Tongue (tissue), 2 donors: ENCODE data around the gene COL27A1. TPM values are rescaled to one million over a fixed set of nuclear protein-coding genes. Genes with fewer than 3 reads are reported as not detected.

ENCODE experiments used
- DNase-seq: peaks from one replicate; pipeline ENCODE4 v3.0.0-alpha.2; 2015
- total RNA-seq: library from RNA; depleted of rRNA; stranded (reverse); fragments of >200 nt; gene quantifications from one replicate; pipeline ENCODE4 v1.2.3, GENCODE V29; 2014

COL27A1 gene
- total RNA-seq, 1 donor from 2014 or later: 21.6 TPM

GRCh38 chr9:114149765-114150340 is 5.5 kb upstream of the COL27A1 start:
- DNase-seq: no peak

GRCh38 chr9:114150608-114151007 is 4.7 kb upstream of the COL27A1 start:
- DNase-seq: no peak

- no peak for DNase-seq
Observed at GRCh38 chr9:114151426-114151956, 3.8 kb upstream of the COL27A1 start.

- peak; percentile 81 for DNase-seq
Observed at GRCh38 chr9:114153761-114154599, 1.4 kb upstream of the COL27A1 start.

GRCh38 chr9:114154600-114155102 is 686 bp upstream of the COL27A1 start:
- DNase-seq: no peak

GRCh38 chr9:114155995-114156656 is 789 bp downstream of the COL27A1 start:
- no peak for DNase-seq

- peak; percentile 75 for DNase-seq
Observed at GRCh38 chr9:114156657-114157421, 1.5 kb downstream of the COL27A1 start.

GRCh38 chr9:114157516-114158176 is 2.3 kb downstream of the COL27A1 start:
- DNase-seq: no peak

- no peak for DNase-seq
Observed at GRCh38 chr9:114158482-114159130, 3.3 kb downstream of the COL27A1 start.

GRCh38 chr9:114159691-114160090 is 4.4 kb downstream of the COL27A1 start:
- DNase-seq: no peak

- no peak for DNase-seq
Observed at GRCh38 chr9:114161513-114161912, 6.2 kb downstream of the COL27A1 start.

- DNase-seq: peak; percentile 79
Observed at GRCh38 chr9:114163517-114163951, 8.2 kb downstream of the COL27A1 start.

- DNase-seq: no peak
Observed at GRCh38 chr9:114164191-114164794, 9.0 kb downstream of the COL27A1 start.

GRCh38 chr9:114165407-114166102 is 10.2 kb downstream of the COL27A1 start:
- DNase-seq: no peak

- no peak for DNase-seq
Observed at GRCh38 chr9:114166103-114166470, 10.8 kb downstream of the COL27A1 start.

- no peak for DNase-seq
Observed at GRCh38 chr9:114166614-114167572, 11.6 kb downstream of the COL27A1 start.

GRCh38 chr9:114167591-114168091 is 12.3 kb downstream of the COL27A1 start:
- DNase-seq: no peak

GRCh38 chr9:114168281-114169028 is 13.1 kb downstream of the COL27A1 start:
- no peak for DNase-seq
